GM19043 (cell line): Measurements from ENCODE around the gene AHNAK.
"Not testable (repeated sequence)": the region's sequence is repeated elsewhere in the genome, so short reads cannot be mapped to it uniquely, and the experiment has no call there.

Experiments
- ATAC-seq: cut with Tn5 transposase; IDR thresholded peaks from one replicate; pipeline ENCODE4 v1.9.1; 2021; ENCODE audit warnings: low read depth; ENCODE audit not compliant: unreplicated experiment

Gene AHNAK

GRCh38 chr11:62499311-62499943 is 47.2 kb downstream of the AHNAK start:
- not testable (repeated sequence) for ATAC-seq

- no peak for ATAC-seq
Observed at GRCh38 chr11:62498492-62499286, 47.9 kb downstream of the AHNAK start.

GRCh38 chr11:62498031-62498430 is 48.6 kb downstream of the AHNAK start:
- no peak for ATAC-seq

- no peak for ATAC-seq
Observed at GRCh38 chr11:62497132-62497801, 49.3 kb downstream of the AHNAK start.

GRCh38 chr11:62496676-62497075 is 49.9 kb downstream of the AHNAK start:
- no peak for ATAC-seq

- no peak for ATAC-seq
Observed at GRCh38 chr11:62494246-62494645, 52.4 kb downstream of the AHNAK start.

DNA sequence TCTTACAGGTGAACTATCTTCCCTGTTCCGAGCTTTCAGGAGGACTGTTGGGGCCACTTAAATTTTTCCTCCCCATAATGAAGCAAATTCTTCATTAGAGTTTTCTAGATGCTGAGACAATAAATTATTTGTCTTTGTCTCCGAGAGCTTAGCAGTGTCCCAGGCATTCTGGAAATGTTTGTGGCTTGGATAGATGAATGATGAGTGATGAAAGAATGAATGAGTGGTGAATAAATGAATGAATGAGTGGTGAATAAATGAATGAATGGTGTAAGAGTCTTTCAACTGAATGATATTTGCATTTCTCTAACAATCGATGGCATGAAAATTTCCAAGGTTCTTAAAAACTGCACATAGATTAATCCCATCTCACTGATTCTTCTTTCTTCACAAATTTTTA is 52.8 kb downstream of the AHNAK start:
- ATAC-seq: no peak

- no peak for ATAC-seq
Observed at GRCh38 chr11:62492586-62492985, 54.0 kb downstream of the AHNAK start.

- ATAC-seq: no peak
Observed at GRCh38 chr11:62491571-62492329, 54.9 kb downstream of the AHNAK start.

GRCh38 chr11:62489204-62489603 is 57.4 kb downstream of the AHNAK start:
- no peak for ATAC-seq

DNA sequence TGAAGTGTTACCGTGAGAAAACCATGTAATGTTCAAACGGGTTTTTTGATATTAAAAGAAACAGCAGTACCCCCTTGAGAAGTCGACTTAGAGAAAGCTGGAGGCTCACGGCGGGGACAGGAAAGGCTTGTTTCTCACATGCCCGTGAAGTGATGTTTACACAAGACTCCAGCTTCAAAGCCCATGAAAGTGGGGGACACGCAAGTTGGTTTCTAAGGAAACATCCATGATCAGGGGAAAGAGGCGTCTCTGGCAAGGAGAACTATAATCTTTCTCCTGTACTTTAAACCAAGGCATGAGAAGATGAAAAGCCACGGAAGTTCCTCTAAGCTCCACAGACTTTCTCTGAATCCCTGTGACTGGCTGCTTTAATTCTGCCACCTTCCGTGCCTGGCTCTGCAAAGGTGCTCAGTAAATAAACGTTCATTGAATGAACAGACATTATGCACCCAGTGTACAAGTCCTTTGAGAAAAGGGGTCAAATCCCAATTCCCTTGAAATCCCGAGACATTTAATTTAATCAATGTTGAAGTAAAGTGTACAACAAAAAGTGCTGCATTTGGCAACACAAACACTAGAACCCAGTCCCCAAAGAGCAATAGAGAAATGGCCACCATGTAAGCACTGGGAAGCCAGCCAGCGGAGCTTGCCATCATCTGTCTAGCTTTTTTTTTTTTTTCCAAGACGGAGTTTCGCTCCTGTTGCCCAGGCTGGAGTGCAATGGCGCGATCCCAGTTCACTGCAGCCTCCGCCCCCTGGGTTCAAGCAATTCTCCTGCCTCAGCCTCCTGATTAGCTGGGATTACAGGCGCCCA is 58.7 kb downstream of the AHNAK start:
- no peak for ATAC-seq

DNA sequence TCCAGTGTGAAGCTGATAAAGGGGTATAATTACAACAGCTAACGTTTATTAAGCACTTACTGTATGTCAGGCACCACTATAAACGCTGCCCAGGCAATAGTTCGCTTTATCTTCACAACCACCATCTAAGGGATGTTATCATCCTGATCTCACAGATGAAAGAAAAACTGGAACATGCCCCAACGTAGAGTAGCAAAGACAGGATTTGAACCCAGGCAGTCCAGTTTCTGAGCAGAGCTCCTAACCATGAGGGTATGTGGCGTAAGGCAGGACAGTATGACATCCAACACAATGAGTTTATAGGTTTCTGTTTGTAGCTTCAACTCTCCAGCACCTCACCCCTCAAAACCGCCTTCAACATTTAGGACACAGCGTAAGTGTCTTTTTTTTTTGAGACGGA is 59.5 kb downstream of the AHNAK start:
- ATAC-seq: no peak

DNA sequence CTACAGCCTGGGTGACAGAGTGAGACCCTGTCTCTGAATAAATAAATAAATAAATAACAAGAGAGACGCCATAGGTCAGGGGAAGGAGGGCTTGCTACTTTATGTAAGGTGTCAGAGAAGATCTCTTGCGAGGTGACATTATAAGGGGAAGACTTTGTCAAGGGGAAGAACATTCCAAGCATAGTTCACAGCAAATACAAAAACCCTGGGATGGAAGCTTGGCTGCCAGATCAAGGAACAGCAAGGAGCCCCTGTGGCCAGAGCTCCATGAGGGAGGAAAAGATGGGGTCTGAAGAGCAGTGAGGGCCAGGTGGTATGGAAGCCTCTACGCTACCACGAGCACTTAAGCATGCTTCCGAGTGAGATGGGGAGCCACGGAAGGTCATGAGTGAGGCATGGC is 62.3 kb downstream of the AHNAK start:
- ATAC-seq: no peak

DNA sequence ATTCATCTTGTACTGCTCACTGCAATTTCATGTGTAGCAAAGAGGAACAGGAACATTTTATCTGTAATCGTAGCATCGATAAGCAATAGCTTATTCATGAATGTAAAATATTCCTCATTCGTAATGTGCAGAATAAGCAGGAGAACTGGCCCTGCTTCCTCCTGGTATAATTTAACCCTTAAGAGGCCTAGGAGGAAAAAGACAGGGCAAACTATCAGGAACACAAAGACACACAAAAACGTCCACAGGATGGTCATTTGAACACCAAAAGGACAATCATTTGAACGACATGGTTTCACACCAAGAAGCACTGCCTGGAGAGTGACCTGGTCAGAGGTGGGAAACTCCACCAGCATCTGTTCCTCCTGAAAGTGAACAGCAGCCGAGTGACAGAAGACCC is 63.9 kb downstream of the AHNAK start:
- ATAC-seq: no peak

DNA sequence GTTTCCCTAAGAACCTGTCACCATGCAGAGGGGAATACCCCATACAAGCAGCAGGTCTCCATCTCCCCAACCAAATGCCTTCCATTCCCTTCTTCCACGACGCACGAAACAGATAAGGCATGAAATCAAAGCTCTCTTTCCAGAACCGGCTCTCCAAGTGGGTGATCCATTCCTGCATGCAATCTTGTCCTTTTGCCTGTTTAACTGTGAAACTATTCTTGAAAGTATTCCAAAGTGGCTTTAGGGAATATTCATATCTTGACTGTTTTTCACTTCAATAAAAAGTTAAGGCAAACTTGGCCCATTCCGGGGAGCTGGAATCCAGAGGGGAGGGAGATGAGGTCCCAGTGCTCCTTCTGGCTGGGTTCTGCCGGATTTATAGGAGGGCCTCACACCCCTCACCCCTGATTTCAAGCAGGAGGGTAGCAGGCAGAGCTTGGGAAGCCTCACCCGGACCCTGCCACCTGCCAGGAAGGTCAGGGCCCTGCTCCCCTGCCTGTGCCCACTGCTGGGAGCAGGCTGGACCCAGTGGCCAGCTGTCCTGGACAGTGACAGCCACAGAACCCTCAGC is 66.9 kb downstream of the AHNAK start:
- no peak for ATAC-seq

GRCh38 chr11:62477927-62478326 is 68.7 kb downstream of the AHNAK start:
- no peak for ATAC-seq

GRCh38 chr11:62472063-62472884 is 74.3 kb downstream of the AHNAK start:
- ATAC-seq: no peak

DNA sequence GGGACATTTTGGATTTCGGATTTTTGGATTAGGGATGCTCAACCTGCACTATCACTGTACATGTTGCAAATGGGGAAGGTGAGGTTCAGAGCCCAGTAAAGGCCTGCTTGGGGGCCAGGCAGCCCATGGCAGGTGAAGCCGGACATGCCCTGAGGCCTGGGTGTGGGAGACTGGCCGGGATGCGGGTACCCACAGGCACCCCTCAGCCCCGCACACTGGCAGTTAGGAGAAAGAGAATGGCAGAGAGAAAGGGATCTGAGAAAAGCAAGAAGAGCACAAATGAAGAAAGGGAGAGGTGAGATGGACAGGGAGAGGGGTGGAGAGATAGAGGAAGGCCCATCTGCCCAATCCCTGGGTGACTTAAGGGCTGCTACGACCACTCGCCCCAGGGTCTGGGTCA is 75.0 kb downstream of the AHNAK start:
- no peak for ATAC-seq

DNA sequence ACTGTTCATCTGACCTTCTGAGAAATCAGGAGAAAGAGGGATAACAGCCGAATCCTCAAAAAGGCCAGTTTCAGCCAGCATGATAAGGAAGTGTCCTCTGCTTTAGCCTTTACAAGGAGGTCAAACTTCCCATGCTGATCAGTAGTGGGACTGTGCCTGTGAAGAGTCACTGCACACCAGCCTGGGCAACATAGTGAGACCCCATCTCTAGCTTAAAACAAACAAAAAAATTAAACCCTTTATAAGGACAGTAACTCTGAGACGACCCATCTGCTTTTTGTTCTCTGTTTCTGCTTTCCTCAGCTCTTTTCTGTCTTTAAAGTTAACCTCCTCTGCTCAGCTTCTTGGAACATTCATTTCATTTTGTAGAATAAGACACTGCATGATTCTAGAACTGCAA is 78.0 kb downstream of the AHNAK start:
- ATAC-seq: no peak
